HUES6 (cell line): ENCODE results near the gene KIR3DL2.
"Not testable (repeated sequence)": the region's sequence is repeated elsewhere in the genome, so short reads cannot be mapped to it uniquely, and the experiment has no call there.

Experiments
- H3K27ac ChIP-seq: 2 replicates; pipeline ENCODE4 v1.7.0; 2013; ENCODE audit warnings: low read depth, mild to moderate bottlenecking, low read length, inconsistent platforms
- H3K27me3 ChIP-seq: 2 replicates; pipeline ENCODE4 v1.6.1; 2013; ENCODE audit warnings: low read length; ENCODE audit not compliant: control insufficient read depth, insufficient read depth
- H3K36me3 ChIP-seq: 2 replicates; pipeline ENCODE4 v1.6.1; 2013; ENCODE audit warnings: low read length; ENCODE audit not compliant: control insufficient read depth, insufficient read depth
- H3K4me1 ChIP-seq: 2 replicates; pipeline ENCODE4 v1.6.1; 2013; ENCODE audit warnings: low read length; ENCODE audit not compliant: control insufficient read depth, insufficient read depth
- H3K4me3 ChIP-seq: 2 replicates; pipeline ENCODE4 v1.5.1; 2013; ENCODE audit warnings: low read depth, low read length
- H3K9ac ChIP-seq: one replicate; pipeline ENCODE4 v1.6.1; 2013; ENCODE audit warnings: mild to moderate bottlenecking, low read length
- H3K9me3 ChIP-seq: 2 replicates; pipeline ENCODE4 v1.6.1; 2013; ENCODE audit warnings: low read depth, low read length; ENCODE audit not compliant: control insufficient read depth, insufficient read depth

KIR3DL2 gene

DNA sequence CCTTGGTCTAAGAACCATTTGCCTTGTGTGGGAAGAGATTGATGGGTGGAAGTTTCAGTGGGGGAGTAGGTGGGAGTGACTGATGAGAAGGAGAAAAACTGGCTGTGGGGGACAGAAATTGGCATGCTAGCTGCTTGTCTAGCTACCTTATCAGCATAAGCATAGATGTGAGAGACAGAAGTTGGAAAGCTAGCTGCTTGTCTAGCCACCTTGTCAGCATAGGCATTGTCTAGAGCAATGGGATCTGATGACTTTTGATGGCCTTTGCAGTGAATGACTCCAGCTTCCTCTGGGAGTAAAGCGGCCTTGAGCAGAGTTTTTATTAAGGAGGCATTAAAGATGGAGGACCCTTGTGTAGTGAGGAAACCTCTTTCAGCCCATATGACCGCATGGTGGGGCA lies 45.8 kb downstream of the KIR3DL2 start:
- no peak overlapping the region for H3K4me3 ChIP-seq
- H3K9ac ChIP-seq, result no peak overlapping the region
- no peaks in the 10 kb centered on the region for H3K9me3 ChIP-seq
- H3K4me1 ChIP-seq, result peaks cover 18% of the 10 kb centered on the region
- H3K27me3 ChIP-seq, result no peaks in the 10 kb centered on the region
- H3K27ac ChIP-seq, result no peak overlapping the region
- H3K36me3 ChIP-seq, result no peaks in the 10 kb centered on the region

- not testable (repeated sequence) for H3K9ac ChIP-seq, H3K9me3 ChIP-seq, H3K27me3 ChIP-seq, H3K4me3 ChIP-seq, H3K27ac ChIP-seq, H3K36me3 ChIP-seq, H3K4me1 ChIP-seq
Observed at GRCh38 chr19:54898685-54899084, 48.4 kb downstream of the KIR3DL2 start.

- H3K4me3 ChIP-seq, H3K36me3 ChIP-seq, H3K27ac ChIP-seq, H3K9ac ChIP-seq, H3K27me3 ChIP-seq, H3K9me3 ChIP-seq, H3K4me1 ChIP-seq: not testable (repeated sequence)
Observed at GRCh38 chr19:54899646-54900045, 49.4 kb downstream of the KIR3DL2 start.

GRCh38 chr19:54901153-54901552 lies 50.9 kb downstream of the KIR3DL2 start:
- H3K27ac ChIP-seq, result not testable (repeated sequence)

GRCh38 chr19:54902061-54902460 lies 51.8 kb downstream of the KIR3DL2 start:
- no peaks in the 10 kb centered on the region for H3K9me3 ChIP-seq
- no peak overlapping the region for H3K27ac ChIP-seq
- H3K36me3 ChIP-seq, result no peaks in the 10 kb centered on the region
- no peak overlapping the region for H3K9ac ChIP-seq
- H3K4me3 ChIP-seq, result no peak overlapping the region
- peaks cover 17% of the 10 kb centered on the region for H3K4me1 ChIP-seq
- no peaks in the 10 kb centered on the region for H3K27me3 ChIP-seq

More at GRCh38 chr19:54901153-54901552, 50.9 kb downstream of the KIR3DL2 start:
- peaks cover 11% of the 10 kb centered on the region for H3K4me1 ChIP-seq
- not testable (repeated sequence) for H3K9ac ChIP-seq, H3K9me3 ChIP-seq, H3K36me3 ChIP-seq, H3K4me3 ChIP-seq, H3K27me3 ChIP-seq

- Histone ChIP-seq H3K9ac (no peak overlapping the region), H3K27me3 (no peaks in the 10 kb centered on the region), H3K36me3 (no peaks in the 10 kb centered on the region), H3K4me3 (no peak overlapping the region), H3K4me1 (peaks cover 17% of the 10 kb centered on the region), H3K9me3 (no peaks in the 10 kb centered on the region), H3K27ac (no peak overlapping the region)
Observed at GRCh38 chr19:54903303-54903702, 53.1 kb downstream of the KIR3DL2 start.

DNA sequence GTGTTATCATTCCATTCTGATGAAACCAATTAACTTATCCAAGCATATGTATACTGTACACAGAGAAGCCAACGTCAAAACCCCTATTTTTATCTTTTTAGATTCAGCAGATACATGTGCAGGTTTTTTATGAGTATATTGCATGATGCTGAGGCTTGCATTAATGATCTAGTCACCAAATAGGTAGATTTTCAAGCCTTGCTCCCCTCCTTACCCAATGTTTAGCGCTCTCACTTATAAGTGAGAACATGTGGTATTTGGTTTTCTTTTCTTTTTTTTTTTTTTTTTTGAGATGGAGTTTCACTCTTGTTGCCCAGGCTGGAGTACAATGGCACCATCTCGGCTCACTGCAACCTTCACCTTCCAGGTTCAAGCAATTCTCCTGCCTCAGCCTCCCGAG lies 54.0 kb downstream of the KIR3DL2 start:
- not testable (repeated sequence) for H3K9me3 ChIP-seq, H3K27me3 ChIP-seq, H3K27ac ChIP-seq, H3K36me3 ChIP-seq, H3K9ac ChIP-seq, H3K4me3 ChIP-seq
- H3K4me1 ChIP-seq, result peaks cover 17% of the 10 kb centered on the region

GRCh38 chr19:54905421-54905802 lies 55.2 kb downstream of the KIR3DL2 start:
- Histone ChIP-seq H3K9me3 (no peaks in the 10 kb centered on the region; the same call in 1 of the 2 replicates), H3K4me3 (no peak overlapping the region), H3K9ac (no peak overlapping the region), H3K27me3 (no peaks in the 10 kb centered on the region), H3K4me1 (peaks cover 17% of the 10 kb centered on the region), H3K36me3 (peaks cover 3% of the 10 kb centered on the region; the same call in 1 of the 2 replicates), H3K27ac (no peak overlapping the region)

DNA sequence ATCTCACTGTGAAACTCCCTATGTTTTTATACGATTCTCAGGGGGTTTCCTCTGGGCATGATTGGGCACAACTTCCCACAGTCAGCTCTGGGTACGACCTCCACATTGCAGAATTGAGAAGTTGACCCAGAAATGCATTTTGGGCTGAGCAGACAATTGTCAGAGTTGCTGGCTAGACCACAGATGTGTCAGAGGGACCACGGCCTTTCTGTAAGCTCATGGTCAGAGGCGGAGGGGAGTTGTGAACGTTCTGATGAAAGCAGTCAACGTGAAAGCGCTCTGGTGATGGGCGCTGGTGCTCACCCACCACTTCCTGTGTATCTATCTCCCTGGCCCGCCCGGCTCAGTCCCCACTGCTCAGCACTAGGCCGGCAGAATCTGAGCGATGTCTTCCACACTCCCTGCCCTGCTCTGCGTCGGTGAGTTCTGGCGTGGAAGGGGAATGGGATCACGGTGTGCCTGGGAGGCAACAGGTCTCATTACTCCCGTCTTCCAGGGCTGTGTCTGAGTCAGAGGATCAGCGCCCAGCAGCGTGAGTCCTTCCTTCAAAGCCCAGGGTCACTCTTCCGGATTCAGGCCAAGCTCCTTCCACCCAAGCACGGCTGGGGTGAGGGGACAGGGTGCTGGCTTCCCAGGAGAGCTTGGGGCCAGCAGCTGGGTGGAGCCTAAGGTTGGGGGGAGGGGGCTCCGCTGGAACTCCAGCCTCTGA lies 55.7 kb downstream of the KIR3DL2 start, which contains the start of gene NCR1:
Gene NCR1 (plus strand): TSS at position 346 of the 709 bp plus-strand sequence. CDS start 40 bp downstream, at position 386.
- Histone ChIP-seq H3K36me3 (peaks cover 3% of the 10 kb centered on the region; the same call in 1 of the 2 replicates), H3K9me3 (no peaks in the 10 kb centered on the region; the same call in 1 of the 2 replicates), H3K4me1 (peaks cover 17% of the 10 kb centered on the region), H3K9ac (peak within 1 kb of the TSS; percentile 48), H3K4me3 (no peak within 1 kb of the TSS), H3K27me3 (no peaks in the 10 kb centered on the region), H3K27ac (no peak within 1 kb of the TSS)

- Histone ChIP-seq H3K27me3 (no peaks in the 10 kb centered on the region), H3K27ac (no peak overlapping the region), H3K9me3 (no peaks in the 10 kb centered on the region; the same call in 1 of the 2 replicates), H3K4me3 (no peak overlapping the region), H3K9ac (no peak overlapping the region), H3K4me1 (peaks cover 17% of the 10 kb centered on the region), H3K36me3 (peaks cover 3% of the 10 kb centered on the region; the same call in 1 of the 2 replicates)
Observed at GRCh38 chr19:54906819-54907218, 56.6 kb downstream of the KIR3DL2 start.

DNA sequence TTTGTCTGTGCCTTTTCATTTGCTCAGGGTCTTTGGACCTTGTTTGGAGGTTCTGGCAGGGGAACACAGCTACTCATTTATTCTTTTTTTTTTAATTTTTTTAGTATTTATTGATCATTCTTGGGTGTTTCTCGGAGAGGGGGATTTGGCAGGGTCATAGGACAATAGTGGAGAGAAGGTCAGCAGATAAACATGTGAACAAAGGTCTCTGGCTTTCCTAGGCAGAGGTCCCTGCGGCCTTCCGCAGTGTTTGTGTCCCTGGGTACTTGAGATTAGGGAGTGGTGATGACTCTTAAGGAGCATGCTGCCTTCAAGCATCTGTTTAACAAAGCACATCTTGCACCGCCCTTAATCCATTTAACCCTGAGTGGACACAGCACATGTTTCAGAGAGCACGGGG lies 57.7 kb downstream of the KIR3DL2 start:
- peaks cover 17% of the 10 kb centered on the region for H3K4me1 ChIP-seq
- not testable (repeated sequence) for H3K9me3 ChIP-seq, H3K27ac ChIP-seq, H3K4me3 ChIP-seq, H3K27me3 ChIP-seq, H3K36me3 ChIP-seq, H3K9ac ChIP-seq
